Hair follicular keratinocyte (primary cell): ENCODE measurements around the gene LTB4R. TPM values are rescaled to one million over a fixed set of nuclear protein-coding genes. Genes with fewer than 3 reads are reported as not detected.

Source experiments
- total RNA-seq: library from RNA; depleted of rRNA; stranded (reverse); fragments of >200 nt; gene quantifications from 2 replicates; pipeline ENCODE4 v1.2.3, GENCODE V29; 2015

LTB4R gene, protein sequence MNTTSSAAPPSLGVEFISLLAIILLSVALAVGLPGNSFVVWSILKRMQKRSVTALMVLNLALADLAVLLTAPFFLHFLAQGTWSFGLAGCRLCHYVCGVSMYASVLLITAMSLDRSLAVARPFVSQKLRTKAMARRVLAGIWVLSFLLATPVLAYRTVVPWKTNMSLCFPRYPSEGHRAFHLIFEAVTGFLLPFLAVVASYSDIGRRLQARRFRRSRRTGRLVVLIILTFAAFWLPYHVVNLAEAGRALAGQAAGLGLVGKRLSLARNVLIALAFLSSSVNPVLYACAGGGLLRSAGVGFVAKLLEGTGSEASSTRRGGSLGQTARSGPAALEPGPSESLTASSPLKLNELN
- total RNA-seq, result 14.0 and 20.1 TPM in 2 replicates

GRCh38 chr14:24310646-24311604 lies at the start of gene LTB4R:
Gene LTB4R, plus strand, starts transcription at chr14:24311502. Its CDS starts 4,150 bp downstream, at chr14:24315652.

DNA sequence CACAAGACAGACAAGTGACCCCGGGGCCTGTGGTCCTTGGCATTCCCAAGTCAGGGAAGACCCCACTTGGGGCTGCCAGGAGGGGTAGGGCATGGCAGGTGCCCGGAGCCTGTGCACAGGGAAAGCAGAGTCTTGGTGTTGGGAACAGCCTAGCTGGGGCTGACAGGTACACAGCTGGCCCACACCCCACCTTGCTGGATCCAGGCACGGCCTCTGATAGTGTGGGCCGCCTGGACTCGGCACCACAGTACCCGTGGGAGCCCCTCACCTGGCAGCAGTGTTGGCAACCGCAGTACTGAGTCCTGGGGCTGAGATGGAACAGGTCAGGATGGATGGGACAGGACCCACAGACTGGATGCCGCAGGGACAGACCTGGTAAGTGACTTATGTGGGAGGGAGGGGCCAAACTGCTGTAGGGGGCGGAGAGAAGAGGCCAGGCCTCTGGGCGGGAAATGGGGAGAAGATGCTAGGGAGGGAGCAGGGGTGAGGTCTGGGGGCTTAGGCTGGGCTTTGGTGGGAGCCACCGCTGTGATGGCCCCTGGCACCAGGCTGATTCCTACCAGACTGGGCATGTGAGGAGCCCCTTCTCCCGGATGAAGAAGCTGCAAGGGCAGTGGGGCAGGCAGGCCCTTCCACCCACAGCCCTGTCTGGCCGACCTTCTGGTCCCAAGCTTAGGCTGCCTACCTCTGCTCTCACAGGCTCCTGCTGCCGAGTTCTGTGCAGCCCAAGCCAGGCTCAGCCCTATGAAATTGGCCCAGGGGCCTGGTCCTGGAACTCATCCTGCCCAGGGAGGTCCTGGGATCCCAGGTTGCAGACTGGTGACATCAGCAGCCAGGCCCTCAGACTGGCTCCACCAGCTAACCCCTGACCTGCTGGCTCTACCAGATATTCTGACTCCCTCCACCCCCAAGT lies 48.2 kb upstream of the LTB4R start, which contains the start of gene TGM1:
TSS of gene TGM1 (minus strand) at position 357 of the 913 bp plus-strand sequence. CDS start 825 bp downstream, outside the sequence.

GRCh38 chr14:24271134-24271833 lies 40.0 kb upstream of the LTB4R start, which contains the start of gene RABGGTA:
Gene RABGGTA, minus strand, starts transcription at chr14:24271597. Its CDS starts 482 bp downstream, at chr14:24271115.

GRCh38 chr14:24299255-24300191 lies 11.8 kb upstream of the LTB4R start, which contains the start of the genes DHRS1 and NOP9:
Gene DHRS1, minus strand, starts transcription at chr14:24299780. Its CDS starts 674 bp downstream, at chr14:24299106.
Gene NOP9, plus strand, starts transcription at chr14:24299850. Its CDS starts 105 bp downstream, at chr14:24299955.

DNA sequence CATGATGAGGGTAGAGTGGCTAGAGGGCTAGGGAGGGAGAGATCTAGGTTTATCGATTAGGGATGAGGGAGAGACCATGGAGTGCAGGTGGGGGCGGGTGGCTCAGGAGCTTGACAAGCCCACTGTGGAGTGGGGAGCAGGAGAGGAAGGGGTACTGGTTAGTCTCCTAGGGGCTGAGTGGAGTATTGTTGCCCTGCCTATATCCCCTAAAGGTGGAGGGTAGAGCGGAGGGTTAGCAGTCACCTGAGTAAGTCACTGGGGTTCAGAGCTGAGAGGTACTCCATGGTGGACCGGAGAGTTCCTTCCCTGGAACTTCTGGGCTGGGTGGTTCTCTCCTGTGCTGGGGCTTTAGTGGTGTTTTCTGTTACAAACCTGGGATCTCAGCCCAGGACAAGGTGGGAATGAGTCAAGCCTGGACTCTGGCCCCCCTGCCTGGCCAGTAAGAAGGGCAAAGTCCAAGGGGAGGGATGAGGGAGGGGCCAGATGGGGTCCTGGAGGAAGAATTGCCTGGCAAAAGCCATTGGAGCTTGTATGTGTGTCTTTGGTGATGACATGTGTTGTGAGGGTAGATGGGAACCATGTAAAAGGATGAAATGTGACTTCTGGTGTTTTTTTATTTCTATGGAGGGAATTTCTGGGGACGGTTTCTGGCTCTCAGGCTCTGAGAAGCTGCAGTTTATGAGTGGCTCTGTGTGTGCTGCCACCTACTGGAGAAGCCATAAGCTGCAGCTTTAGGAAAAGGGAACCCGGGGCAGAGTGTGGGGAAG lies 3.5 kb upstream of the LTB4R start, which contains the start of gene CIDEB:
TSS of gene CIDEB (minus strand) at position 403 of the 767 bp plus-strand sequence. CDS start at position 284, 119 bp downstream.

GRCh38 chr14:24309538-24310264 lies 1.6 kb upstream of the LTB4R start, which contains the start of gene LTB4R2:
Gene LTB4R2, plus strand, starts transcription at chr14:24310140. Its CDS starts 525 bp downstream, at chr14:24310665.

DNA sequence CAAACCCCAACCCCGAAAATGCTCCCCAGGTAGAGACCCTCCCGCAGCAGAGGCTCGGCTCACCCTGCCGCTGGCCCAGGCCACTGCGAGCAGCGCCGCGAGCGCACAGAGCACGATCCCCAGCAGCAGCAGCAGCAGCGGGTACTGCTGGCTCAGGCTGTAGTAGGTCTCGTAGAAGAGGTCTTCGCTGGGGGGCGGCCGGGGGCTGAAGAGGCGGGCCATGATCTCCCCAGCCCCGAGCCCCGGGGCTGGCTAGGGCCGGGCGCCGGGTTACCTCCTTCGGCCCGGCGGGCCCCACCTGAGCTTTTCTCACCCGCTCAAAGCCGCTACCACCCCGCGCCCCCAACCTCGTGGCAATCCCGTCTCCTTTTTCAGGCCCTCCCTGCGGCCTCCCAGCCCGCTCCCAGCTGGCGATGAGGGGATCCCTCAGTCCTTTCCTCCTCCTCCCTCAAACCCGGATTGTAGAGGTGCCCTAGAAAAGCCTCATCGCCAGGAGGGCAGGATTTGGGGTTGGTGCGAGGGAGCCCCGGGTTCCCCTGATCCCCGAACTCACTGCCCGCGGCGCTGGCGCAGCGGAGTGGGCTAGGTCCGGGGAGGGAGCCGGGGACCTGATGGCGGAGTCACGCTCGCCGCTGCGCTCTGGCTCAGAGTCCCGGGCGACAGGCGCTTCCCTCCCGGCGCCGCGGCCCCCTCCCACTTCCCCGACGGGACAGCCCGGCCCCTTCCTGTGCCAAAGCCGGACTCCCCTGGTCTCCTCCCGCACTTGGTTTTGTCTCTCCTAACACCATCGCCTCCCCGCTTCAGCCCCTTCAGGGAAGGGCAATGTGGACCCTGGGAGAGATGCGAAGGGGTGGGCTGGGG lies 23.4 kb downstream of the LTB4R start, which contains the start of gene ADCY4:
TSS of gene ADCY4 (minus strand) at position 641 of the 861 bp plus-strand sequence. CDS start at position 222, 419 bp downstream.

DNA sequence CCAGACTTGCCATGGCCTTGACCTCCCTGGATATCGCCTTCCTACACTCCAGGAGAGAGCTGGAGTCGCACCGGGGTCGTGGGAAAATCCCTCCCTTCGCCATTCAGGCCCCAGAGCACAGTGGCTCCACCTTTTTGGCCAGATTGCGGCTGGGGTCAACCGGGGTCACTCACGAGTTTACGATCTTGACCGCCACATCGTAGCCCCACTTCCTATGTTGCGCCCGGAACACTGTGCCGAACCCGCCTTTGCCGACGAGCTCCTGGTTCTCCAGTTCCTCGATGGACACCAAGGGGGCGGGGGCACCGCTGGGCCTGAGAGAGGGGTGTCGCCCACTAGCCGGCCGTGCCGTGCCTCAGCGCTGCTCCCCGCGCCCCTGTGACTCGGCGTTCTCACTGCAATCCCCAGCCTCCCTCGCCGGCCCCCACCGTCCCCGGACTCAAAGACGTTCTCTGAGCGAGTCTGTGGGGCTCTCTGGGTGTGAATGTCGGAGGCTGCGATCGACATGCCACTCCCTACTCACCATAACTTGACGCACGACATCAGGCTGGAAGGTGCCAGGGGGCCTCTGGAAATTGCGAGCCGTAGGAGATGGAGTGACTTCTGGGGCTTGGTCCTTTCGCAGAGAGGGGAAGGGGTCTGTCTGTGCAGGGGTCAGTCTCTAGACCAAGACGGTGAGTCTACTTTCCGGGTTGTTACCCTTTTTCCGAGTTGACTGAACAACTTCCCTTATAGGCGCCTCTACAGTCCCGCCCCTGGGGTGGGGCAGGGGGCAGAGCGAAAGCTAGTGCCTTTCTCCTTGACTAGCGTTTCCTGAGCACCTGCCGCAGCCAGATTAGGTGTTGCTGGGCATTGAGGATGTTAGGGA lies 28.2 kb downstream of the LTB4R start, which contains the start of gene RIPK3:
TSS of gene RIPK3 (minus strand) at position 708 of the 868 bp plus-strand sequence. CDS start at position 543, 165 bp downstream.

Other genes with a start within 250 kb of the LTB4R start
- not detected in 2 replicates for gene CPNE6, start 239.9 kb upstream of the LTB4R start, total RNA-seq
- gene PCK2, start 217.2 kb upstream of the LTB4R start, total RNA-seq, result 40.7 and 91.5 TPM in 2 replicates
- gene DCAF11, start 196.7 kb upstream of the LTB4R start, total RNA-seq, result 46.7 and 48.0 TPM in 2 replicates
- gene NRL, start 196.6 kb upstream of the LTB4R start, total RNA-seq, result 1.2 and 2.2 TPM in 2 replicates
- gene FITM1, start 180.8 kb upstream of the LTB4R start, total RNA-seq, result not detected in 2 replicates
- 167 and 202 TPM in 2 replicates for gene PSME1, start 175.3 kb upstream of the LTB4R start, total RNA-seq
- gene EMC9, start 169.9 kb upstream of the LTB4R start, total RNA-seq, result 22.3 and 37.2 TPM in 2 replicates
- gene PSME2, start 164.9 kb upstream of the LTB4R start, total RNA-seq, result 109 and 116 TPM in 2 replicates
- 24.4 and 30.7 TPM in 2 replicates for gene RNF31, start 164.0 kb upstream of the LTB4R start, total RNA-seq
- 22.3 and 67.3 TPM in 2 replicates for gene IRF9, start 150.2 kb upstream of the LTB4R start, total RNA-seq
- 6.1 and 6.7 TPM in 2 replicates for gene REC8, start 139.4 kb upstream of the LTB4R start, total RNA-seq
- 42.4 and 82.5 TPM in 2 replicates for gene IPO4, start 122.7 kb upstream of the LTB4R start, total RNA-seq
- 45.7 and 48.7 TPM in 2 replicates for gene TM9SF1, start 116.1 kb upstream of the LTB4R start, total RNA-seq
- 0.87 TPM in 1 of 2 replicates, not detected in the other for gene TSSK4, start 105.8 kb upstream of the LTB4R start, total RNA-seq
- gene CHMP4A, start 98.0 kb upstream of the LTB4R start, total RNA-seq, result 50.4 and 54.0 TPM in 2 replicates
- 11.4 and 18.3 TPM in 2 replicates for gene MDP1, start 95.4 kb upstream of the LTB4R start, total RNA-seq
- 249 and 288 TPM in 2 replicates for gene NEDD8, start 79.1 kb upstream of the LTB4R start, total RNA-seq
- gene GMPR2, start 78.6 kb upstream of the LTB4R start, total RNA-seq, result 72.9 and 86.9 TPM in 2 replicates
- 63.4 and 72.7 TPM in 2 replicates for gene TINF2, start 68.9 kb upstream of the LTB4R start, total RNA-seq
- gene TGM1, start 48.3 kb upstream of the LTB4R start, total RNA-seq, result 10.5 and 19.3 TPM in 2 replicates
- gene RABGGTA, start 39.9 kb upstream of the LTB4R start, total RNA-seq, result 51.2 and 83.1 TPM in 2 replicates
- 39.3 and 76.7 TPM in 2 replicates for gene DHRS1, start 11.7 kb upstream of the LTB4R start, total RNA-seq
- gene NOP9, start 11.7 kb upstream of the LTB4R start, total RNA-seq, result 13.9 and 18.4 TPM in 2 replicates
- 3.2 and 4.1 TPM in 2 replicates for gene CIDEB, start 3.5 kb upstream of the LTB4R start, total RNA-seq
- gene LTB4R2, start 1.4 kb upstream of the LTB4R start, total RNA-seq, result 37.0 and 42.9 TPM in 2 replicates
- 0.23 and 0.34 TPM in 2 replicates for gene ADCY4, start 23.6 kb downstream of the LTB4R start, total RNA-seq
- 5.4 and 8.0 TPM in 2 replicates for gene RIPK3, start 28.5 kb downstream of the LTB4R start, total RNA-seq
- 2.9 and 7.1 TPM in 2 replicates for gene NFATC4, start 56.7 kb downstream of the LTB4R start, total RNA-seq
- 2.7 and 3.8 TPM in 2 replicates for gene NYNRIN, start 87.5 kb downstream of the LTB4R start, total RNA-seq
- 0.11 and 0.31 TPM in 2 replicates for gene CBLN3, start 118.2 kb downstream of the LTB4R start, total RNA-seq
- 48.7 and 55.9 TPM in 2 replicates for gene KHNYN, start 118.5 kb downstream of the LTB4R start, total RNA-seq
- 11.9 and 17.7 TPM in 2 replicates for gene SDR39U1, start 131.3 kb downstream of the LTB4R start, total RNA-seq
- not detected in 2 replicates for gene CMA1, start 196.8 kb downstream of the LTB4R start, total RNA-seq